H1 (cell line): ENCODE results near the gene AATK. TPM values are rescaled to one million over a fixed set of nuclear protein-coding genes. Genes with fewer than 3 reads are reported as not detected.

ENCODE experiments used
- BRCA1 ChIP-seq: IDR thresholded peaks from 2 replicates; pipeline ENCODE4 v1.6.1; 2012; ENCODE audit warnings: low read depth, low read length, improper control_type of control experiment
- CHD1 ChIP-seq: IDR thresholded peaks from 2 replicates; pipeline ENCODE4 v1.6.1; 2012; ENCODE audit warnings: low read depth, low read length, improper control_type of control experiment
- CREB1 ChIP-seq: IDR thresholded peaks from 2 replicates; pipeline ENCODE4 v1.6.1; 2012; ENCODE audit warnings: inconsistent platforms
- CTBP2 ChIP-seq: IDR thresholded peaks from 2 replicates; pipeline ENCODE4 v1.7.0; 2011; ENCODE audit warnings: borderline replicate concordance, mild to moderate bottlenecking, moderate library complexity, mixed read lengths, low read length; ENCODE audit not compliant: insufficient read depth, insufficient read length
- EZH2 ChIP-seq: fragments of 200-600 bp; sonication (generic); IDR thresholded peaks from 2 replicates; pipeline ENCODE4 v1.7.1; 2012; ENCODE audit warnings: low read depth, mild to moderate bottlenecking, moderate library complexity, low read length, inconsistent platforms; ENCODE audit not compliant: severe bottlenecking
- GABPA ChIP-seq: IDR thresholded peaks from 2 replicates; pipeline ENCODE4 v1.6.1; 2011; ENCODE audit warnings: mild to moderate bottlenecking, low read length, moderate library complexity, borderline replicate concordance; ENCODE audit not compliant: insufficient read depth
- JUND ChIP-seq: IDR thresholded peaks from 2 replicates; pipeline ENCODE4 v1.6.1; 2011; ENCODE audit warnings: mild to moderate bottlenecking, improper control_type of control experiment, low read length
- MAFK ChIP-seq: IDR thresholded peaks from 2 replicates; pipeline ENCODE4 v1.6.1; 2012; ENCODE audit warnings: low read depth, mild to moderate bottlenecking, improper control_type of control experiment, low read length
- RAD21 ChIP-seq, 2 experiments: IDR thresholded peaks in 1 of 2; conservative IDR thresholded peaks in 1 of 2; 2 replicates each; pipeline ENCODE4 v1.6.1; 2011; ENCODE audit warnings: low read depth in 2 of 2, low read length in 2 of 2, improper control_type of control experiment in 1 of 2, inconsistent platforms in 1 of 2, mild to moderate bottlenecking in 1 of 2, moderate library complexity in 1 of 2
- RFX5 ChIP-seq: IDR thresholded peaks from 2 replicates; pipeline ENCODE4 v1.6.1; 2011; ENCODE audit warnings: low read depth, low read length, improper control_type of control experiment, borderline replicate concordance
- SIRT6 ChIP-seq: IDR thresholded peaks from one replicate; pipeline ENCODE4 v1.7.1; 2012; ENCODE audit warnings: low read length, inconsistent platforms
- SP4 ChIP-seq: IDR thresholded peaks from 2 replicates; pipeline ENCODE4 v1.6.1; 2012; ENCODE audit warnings: low read length, inconsistent platforms
- TAF7 ChIP-seq: optimal IDR thresholded peaks from 2 replicates; pipeline ENCODE3; 2011; ENCODE audit warnings: low read depth, mild to moderate bottlenecking, inconsistent platforms, low read length, moderate library complexity, borderline replicate concordance
- TBP ChIP-seq: IDR thresholded peaks from 2 replicates; pipeline ENCODE4 v1.6.1; 2011; ENCODE audit warnings: low read depth, low read length, improper control_type of control experiment
- TCF12 ChIP-seq: IDR thresholded peaks from 2 replicates; pipeline ENCODE4 v1.6.1; 2011; ENCODE audit warnings: low read depth, mild to moderate bottlenecking, low read length
- polyA plus RNA-seq, 7 experiments: library from polyadenylated mRNA; depleted of rRNA in 3 of 7; stranded (reverse) in 5 of 7; unstranded in 2 of 7; fragments of >200 nt in 5 of 7; fragments of 200-250 nt in 2 of 7; gene quantifications; 1 replicate in 5 of 7; 2 replicates in 1 of 7; 4 replicates in 1 of 7; pipeline versions ENCODE4 v1.2.1 to v1.2.3, GENCODE V29; 2011 to 2013; ENCODE audit warnings: missing spikeins in 2 of 7, mixed read lengths in 2 of 7
- total RNA-seq: library from RNA; stranded (reverse); fragmentation: NEBNext Ultra II Directional; extraction: Animal tissue kit (Norgen Biotek cat#: 25700); gene quantifications from 2 replicates; pipeline ENCODE4 v1.2.1, GENCODE V29; 2021
- TF ChIP-seq, protein P1 (sequence below): IDR thresholded peaks from 2 replicates; pipeline ENCODE4 v1.6.1; 2012; ENCODE audit warnings: inconsistent platforms
- TF ChIP-seq, protein P2 (sequence below): IDR thresholded peaks from 2 replicates; pipeline ENCODE4 v1.6.1; 2011; ENCODE audit warnings: low read length, improper control_type of control experiment

The AATK gene
- total and polyA plus RNA-seq, 2 of the 8 experiments (the other 6 are each of a cell fraction or from before 2014, with no cell fraction given) = 1.7 to 3.5 TPM

DNA sequence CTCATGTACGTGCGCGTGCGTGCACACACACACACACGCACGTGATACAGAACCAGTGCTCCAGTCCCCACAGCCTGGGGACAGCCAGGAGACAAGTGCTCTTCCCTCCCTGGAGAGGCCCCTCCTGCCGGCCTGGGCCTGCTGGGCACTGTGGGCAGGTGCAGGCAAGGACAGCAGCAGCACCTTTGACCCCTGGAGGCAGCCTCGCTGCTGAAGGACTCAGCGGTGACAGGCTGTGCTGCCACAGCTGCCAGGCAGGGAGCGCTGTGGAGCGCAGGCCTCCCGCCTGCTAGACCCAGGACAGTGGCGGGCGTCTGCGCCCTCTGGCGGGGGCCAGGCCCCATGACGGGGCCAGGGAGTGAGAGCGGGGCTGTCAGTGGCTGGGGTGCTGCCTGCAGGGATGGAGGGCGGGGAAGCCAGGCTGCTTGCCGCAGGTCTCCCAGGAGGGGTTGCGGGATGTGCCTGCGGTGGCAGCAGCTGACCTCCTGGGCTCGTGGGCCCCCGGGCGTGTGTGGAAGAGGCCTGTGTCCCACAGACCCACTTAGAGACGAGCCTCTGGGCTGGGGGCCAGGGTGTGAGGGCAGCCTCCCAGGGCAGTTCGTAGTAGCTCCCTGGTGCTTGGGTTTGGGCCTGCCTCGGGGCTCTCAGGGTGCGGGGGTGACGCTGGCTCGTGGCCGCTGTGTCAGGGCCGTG, 64.3 kb downstream of the AATK start (continued):
- TF ChIP-seq TAF7 (peak; percentile 90), JUND (peak; percentile 77), SIRT6 (no peak), BRCA1 (peak; percentile 57), TCF12 (0 out of 2 replicates have a peak, but pooled peaks have one; percentile 34), TBP (peak; percentile 42; the same call in 1 of the 2 replicates), RFX5 (no peak), MAFK (no peak; the same call in 1 of the 2 replicates), RAD21 (IDR thresholded peaks at IDR 0.05 in 1 of 2, conservative IDR thresholded peaks at IDR 0.05 in 1 of 2; ENCODE audit: low read depth in 2 of 2, low read length in 2 of 2) (peak; percentile 86 to 96), SP4 (peak; percentile 75; the same call in 1 of the 2 replicates), EZH2 (no peak), CHD1 (no peak), CTBP2 (peak; percentile 58), GABPA (peak; percentile 86), CREB1 (peak; percentile 74)
- TF ChIP-seq, protein P1, sequence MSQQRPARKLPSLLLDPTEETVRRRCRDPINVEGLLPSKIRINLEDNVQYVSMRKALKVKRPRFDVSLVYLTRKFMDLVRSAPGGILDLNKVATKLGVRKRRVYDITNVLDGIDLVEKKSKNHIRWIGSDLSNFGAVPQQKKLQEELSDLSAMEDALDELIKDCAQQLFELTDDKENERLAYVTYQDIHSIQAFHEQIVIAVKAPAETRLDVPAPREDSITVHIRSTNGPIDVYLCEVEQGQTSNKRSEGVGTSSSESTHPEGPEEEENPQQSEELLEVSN = no peak
- TF ChIP-seq, protein P2, sequence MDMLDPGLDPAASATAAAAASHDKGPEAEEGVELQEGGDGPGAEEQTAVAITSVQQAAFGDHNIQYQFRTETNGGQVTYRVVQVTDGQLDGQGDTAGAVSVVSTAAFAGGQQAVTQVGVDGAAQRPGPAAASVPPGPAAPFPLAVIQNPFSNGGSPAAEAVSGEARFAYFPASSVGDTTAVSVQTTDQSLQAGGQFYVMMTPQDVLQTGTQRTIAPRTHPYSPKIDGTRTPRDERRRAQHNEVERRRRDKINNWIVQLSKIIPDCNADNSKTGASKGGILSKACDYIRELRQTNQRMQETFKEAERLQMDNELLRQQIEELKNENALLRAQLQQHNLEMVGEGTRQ = 0 out of 2 replicates have a peak, but pooled peaks have one; percentile 3
